Measurements from ENCODE around the gene ERC2. TPM values are rescaled to one million over a fixed set of nuclear protein-coding genes. Genes with fewer than 3 reads are reported as not detected.

ERC2 gene
- total RNA-seq, 2 experiments from 2014 or later, result not detected

GRCh38 chr3:55683666-55684270, 784.5 kb downstream of the ERC2 start:
- Mint-ChIP-seq H3K4me3 (no peak overlapping the region), H3K4me1 (no peaks in the 10 kb centered on the region), H3K27me3 (no peaks in the 10 kb centered on the region), H3K27ac (no peak overlapping the region), H3K36me3 (no peaks in the 10 kb centered on the region), H3K9me3 (no peaks in the 10 kb centered on the region)
- POLR2A ChIA-PET, result no interaction called here
- no peak for ATAC-seq (ENCODE audit: low read depth)
- no peak for DNase-seq

DNA sequence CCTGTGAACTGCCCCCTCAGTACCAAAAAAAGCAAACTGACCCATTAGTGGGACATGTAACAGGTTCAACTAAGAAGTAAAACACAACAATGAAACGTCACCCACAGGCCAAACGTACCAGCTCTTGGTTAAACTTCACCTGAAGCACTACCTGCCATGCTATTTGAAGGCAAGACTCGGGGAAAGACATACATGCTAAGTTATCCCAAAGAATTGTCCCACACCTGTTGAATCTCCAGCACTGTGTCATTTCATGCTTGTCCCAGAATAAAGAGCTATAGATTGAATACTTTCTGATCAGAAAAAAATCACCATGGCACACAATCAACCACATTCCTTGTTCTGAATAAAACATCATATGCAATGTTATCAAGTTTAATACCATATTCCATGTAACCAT, 785.8 kb downstream of the ERC2 start:
- no peaks in the 10 kb centered on the region for H3K4me1 Mint-ChIP-seq
- DNase-seq (no peak), ATAC-seq (ENCODE audit: low read depth) (no peak)
- POLR2A ChIA-PET, result no interaction called here
- no peak overlapping the region for H3K4me3 Mint-ChIP-seq
- H3K36me3 Mint-ChIP-seq, result no peaks in the 10 kb centered on the region
- no peak overlapping the region for H3K27ac Mint-ChIP-seq
- no peaks in the 10 kb centered on the region for H3K9me3 Mint-ChIP-seq
- no peaks in the 10 kb centered on the region for H3K27me3 Mint-ChIP-seq

DNA sequence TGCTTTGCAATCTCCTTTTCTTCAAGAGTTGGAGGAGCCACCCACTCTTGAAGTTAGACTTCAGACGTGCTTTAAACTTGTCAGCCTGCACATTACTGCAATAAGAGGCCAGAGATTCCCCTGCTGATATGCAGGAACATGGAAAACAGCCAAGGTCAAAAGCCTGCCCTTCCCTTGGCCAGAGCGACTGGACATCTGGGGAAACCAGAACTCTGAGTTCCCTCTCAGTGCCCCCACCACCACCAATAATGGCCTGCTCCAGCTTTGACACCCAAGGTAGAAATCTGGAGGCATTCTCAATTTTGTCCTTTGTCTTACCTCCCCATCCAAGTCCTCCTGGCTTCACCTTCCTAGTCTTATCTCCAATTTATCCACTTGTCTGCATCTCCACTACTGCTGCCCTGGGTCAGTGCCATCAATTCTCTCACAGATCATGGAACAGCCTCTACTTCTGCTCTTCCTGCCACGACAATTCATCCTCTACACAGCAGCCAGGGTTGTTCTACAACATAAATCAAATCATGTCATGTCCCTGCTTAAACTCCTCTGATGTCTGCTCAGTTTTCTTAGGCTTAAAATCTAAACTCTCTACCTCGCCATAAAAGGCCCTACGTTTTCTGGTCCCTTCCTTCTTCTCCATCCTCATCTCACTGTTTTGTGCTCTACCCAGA, 789.6 kb downstream of the ERC2 start:
- H3K27ac Mint-ChIP-seq, result no peak overlapping the region
- POLR2A ChIA-PET, result no interaction called here
- no peak for ATAC-seq (ENCODE audit: low read depth)
- DNase-seq, result no peak
- H3K36me3 Mint-ChIP-seq, result no peaks in the 10 kb centered on the region
- no peak overlapping the region for H3K4me3 Mint-ChIP-seq
- H3K27me3 Mint-ChIP-seq, result no peaks in the 10 kb centered on the region
- peaks cover 2% of the 10 kb centered on the region for H3K9me3 Mint-ChIP-seq
- H3K4me1 Mint-ChIP-seq, result peaks cover 2% of the 10 kb centered on the region

- peaks cover 2% of the 10 kb centered on the region for H3K4me1 Mint-ChIP-seq
Measured at GRCh38 chr3:55676643-55677042, 791.6 kb downstream of the ERC2 start.

DNA sequence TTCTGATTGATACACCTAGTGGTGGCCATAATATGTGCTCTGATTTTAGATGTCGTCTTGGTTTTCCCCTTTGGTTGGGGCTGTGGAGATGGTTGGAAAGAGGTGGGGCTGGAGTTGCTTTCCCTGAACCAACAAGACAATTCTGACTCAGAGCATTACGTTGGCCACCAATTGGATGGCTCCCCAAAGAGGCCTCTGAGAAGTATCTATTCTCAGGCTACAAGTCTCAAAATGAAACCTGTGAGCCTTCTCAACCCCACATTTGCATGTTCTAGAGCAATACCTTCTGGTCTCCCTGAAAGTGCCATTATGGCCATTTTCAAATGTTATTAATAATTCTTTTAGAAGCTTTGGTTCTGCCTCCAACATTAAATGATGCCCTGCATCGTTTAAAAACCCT, 792.8 kb downstream of the ERC2 start:
- no peaks in the 10 kb centered on the region for H3K36me3 Mint-ChIP-seq
- no peaks in the 10 kb centered on the region for H3K27me3 Mint-ChIP-seq
- no peak overlapping the region for H3K4me3 Mint-ChIP-seq
- DNase-seq, result no peak
- H3K4me1 Mint-ChIP-seq, result peaks cover 2% of the 10 kb centered on the region
- H3K27ac Mint-ChIP-seq, result no peak overlapping the region
- ATAC-seq (ENCODE audit: low read depth), result no peak
- POLR2A ChIA-PET, result no interaction called here
- H3K9me3 Mint-ChIP-seq, result peaks cover 2% of the 10 kb centered on the region

More at GRCh38 chr3:55676643-55677042, 791.6 kb downstream of the ERC2 start:
- H3K27me3 Mint-ChIP-seq, result no peaks in the 10 kb centered on the region
- no peak overlapping the region for H3K4me3 Mint-ChIP-seq
- peaks cover 2% of the 10 kb centered on the region for H3K9me3 Mint-ChIP-seq
- POLR2A ChIA-PET, result no interaction called here
- no peak overlapping the region for H3K27ac Mint-ChIP-seq
- no peaks in the 10 kb centered on the region for H3K36me3 Mint-ChIP-seq
- ATAC-seq (ENCODE audit: low read depth), result no peak
- DNase-seq, result no peak

- no peak for DNase-seq
- Mint-ChIP-seq H3K27ac (no peak overlapping the region), H3K4me1 (peaks cover 2% of the 10 kb centered on the region), H3K27me3 (no peaks in the 10 kb centered on the region), H3K9me3 (peaks cover 2% of the 10 kb centered on the region), H3K4me3 (no peak overlapping the region), H3K36me3 (no peaks in the 10 kb centered on the region)
- no peak for ATAC-seq (ENCODE audit: low read depth)
- POLR2A ChIA-PET, result no interaction called here
Measured at GRCh38 chr3:55673764-55674163, 794.5 kb downstream of the ERC2 start.

GRCh38 chr3:55669133-55669532, 799.1 kb downstream of the ERC2 start:
- H3K36me3 Mint-ChIP-seq, result no peaks in the 10 kb centered on the region
- no peaks in the 10 kb centered on the region for H3K27me3 Mint-ChIP-seq
- POLR2A ChIA-PET, result no interaction called here

DNA sequence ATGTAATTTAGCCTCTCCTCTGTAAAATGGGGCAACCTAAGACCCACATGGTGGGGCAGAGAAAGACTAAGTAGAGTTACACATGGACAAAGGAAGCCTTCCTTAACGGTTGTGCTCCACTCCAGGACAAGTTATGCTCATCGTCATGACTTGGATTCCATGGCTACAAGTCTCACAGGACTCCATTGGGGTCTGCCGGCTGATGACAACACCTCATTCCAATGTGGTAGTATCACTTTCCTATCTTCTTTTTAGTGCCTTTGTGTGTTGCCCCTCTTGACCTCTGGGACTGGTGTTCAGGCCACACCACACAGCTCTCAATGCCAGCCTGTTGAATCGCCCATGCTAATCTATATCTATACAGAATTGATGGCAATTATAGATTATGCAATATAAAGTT, 799.9 kb downstream of the ERC2 start:
- no peak for DNase-seq
- Mint-ChIP-seq H3K36me3 (no peaks in the 10 kb centered on the region), H3K9me3 (no peaks in the 10 kb centered on the region), H3K4me1 (peaks cover 2% of the 10 kb centered on the region), H3K27me3 (peaks cover 4% of the 10 kb centered on the region), H3K27ac (no peak overlapping the region), H3K4me3 (no peak overlapping the region)
- POLR2A ChIA-PET, result no interaction called here
- ATAC-seq (ENCODE audit: low read depth), result no peak

More at GRCh38 chr3:55669133-55669532, 799.1 kb downstream of the ERC2 start:
- no peaks in the 10 kb centered on the region for H3K9me3 Mint-ChIP-seq
- no peak overlapping the region for H3K27ac Mint-ChIP-seq
- DNase-seq (no peak), ATAC-seq (ENCODE audit: low read depth) (no peak)
- peaks cover 2% of the 10 kb centered on the region for H3K4me1 Mint-ChIP-seq
- no peak overlapping the region for H3K4me3 Mint-ChIP-seq

DNA sequence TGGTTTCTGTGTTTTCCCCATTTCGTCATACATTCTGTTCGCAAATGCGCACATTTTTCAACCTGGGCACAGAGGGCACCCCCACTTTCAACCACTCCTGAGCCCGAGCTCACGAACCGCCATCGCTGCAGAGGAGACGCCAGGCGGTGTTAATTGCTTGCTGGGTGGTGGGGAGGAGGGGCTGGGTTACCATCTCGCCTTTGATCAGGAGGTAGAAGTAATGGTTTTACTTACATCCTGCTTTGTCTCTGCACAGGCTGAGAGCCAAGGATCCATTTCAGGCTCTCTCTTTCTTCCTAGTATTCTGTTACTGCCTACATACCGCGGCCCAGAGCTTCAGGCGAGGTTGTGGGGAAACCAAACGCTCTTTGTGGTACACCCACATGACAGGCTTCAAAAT, 803.9 kb downstream of the ERC2 start:
- Mint-ChIP-seq H3K9me3 (no peaks in the 10 kb centered on the region), H3K36me3 (no peaks in the 10 kb centered on the region), H3K27me3 (peaks cover 7% of the 10 kb centered on the region), H3K4me1 (peaks cover 2% of the 10 kb centered on the region), H3K27ac (no peak overlapping the region), H3K4me3 (peak overlapping the region; percentile 41)
- POLR2A ChIA-PET, result no interaction called here
- DNase-seq, result no peak
- ATAC-seq (ENCODE audit: low read depth), result peak; percentile 54

DNA sequence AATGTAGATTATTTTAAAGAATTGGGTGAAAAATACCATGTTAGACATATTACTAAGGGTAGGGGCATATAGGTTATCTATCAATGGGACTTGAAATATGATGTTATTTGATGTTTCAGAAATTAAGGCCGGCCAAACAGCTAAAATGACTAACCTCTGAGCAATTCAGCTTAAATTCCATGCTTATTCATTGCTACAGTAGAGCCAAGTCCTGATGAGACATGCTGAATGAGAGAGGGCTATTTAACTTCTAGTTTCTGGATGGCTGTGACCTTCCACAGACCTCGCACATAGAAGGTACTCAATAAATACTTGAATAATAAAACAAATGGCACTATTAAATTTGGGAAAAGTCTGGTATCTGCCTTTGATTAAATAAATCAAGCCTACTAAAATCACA, 805.6 kb downstream of the ERC2 start:
- H3K36me3 Mint-ChIP-seq, result no peaks in the 10 kb centered on the region
- H3K27ac Mint-ChIP-seq, result no peak overlapping the region
- peaks cover 2% of the 10 kb centered on the region for H3K4me1 Mint-ChIP-seq
- no peaks in the 10 kb centered on the region for H3K9me3 Mint-ChIP-seq
- no peak for ATAC-seq (ENCODE audit: low read depth)
- H3K4me3 Mint-ChIP-seq, result no peak overlapping the region
- DNase-seq, result no peak
- POLR2A ChIA-PET, result no interaction called here
- peaks cover 7% of the 10 kb centered on the region for H3K27me3 Mint-ChIP-seq

- POLR2A ChIA-PET, result no interaction called here
- H3K27me3 Mint-ChIP-seq, result peaks cover 7% of the 10 kb centered on the region
- no peaks in the 10 kb centered on the region for H3K36me3 Mint-ChIP-seq
- H3K4me3 Mint-ChIP-seq, result no peak overlapping the region
- DNase-seq (no peak), ATAC-seq (ENCODE audit: low read depth) (no peak)
- no peaks in the 10 kb centered on the region for H3K9me3 Mint-ChIP-seq
- H3K27ac Mint-ChIP-seq, result no peak overlapping the region
- peaks cover 2% of the 10 kb centered on the region for H3K4me1 Mint-ChIP-seq
Measured at GRCh38 chr3:55661571-55661970, 806.7 kb downstream of the ERC2 start.

DNA sequence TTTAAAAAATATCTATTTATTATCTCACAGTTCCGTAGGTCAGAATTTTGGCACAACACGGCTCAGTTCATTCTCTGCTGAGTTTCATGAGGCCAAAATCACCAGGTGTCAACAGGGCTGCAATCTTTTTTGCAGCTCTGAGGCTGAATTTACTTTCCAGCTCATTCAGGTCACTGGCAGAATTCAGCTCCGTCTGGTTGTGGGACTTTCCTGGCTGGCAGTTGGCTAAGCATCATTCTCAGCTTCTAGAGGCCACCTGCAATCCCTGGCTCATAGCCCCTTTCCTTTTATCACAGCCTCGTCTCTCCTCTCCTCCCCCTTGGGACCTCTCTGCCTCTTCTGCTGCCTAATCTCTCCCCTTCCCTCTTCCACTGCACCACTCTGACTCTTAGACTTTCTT, 807.1 kb downstream of the ERC2 start:
- POLR2A ChIA-PET, result no interaction called here
- H3K4me3 Mint-ChIP-seq, result no peak overlapping the region
- H3K27me3 Mint-ChIP-seq, result peaks cover 7% of the 10 kb centered on the region
- ATAC-seq (ENCODE audit: low read depth), result no peak
- peaks cover 2% of the 10 kb centered on the region for H3K4me1 Mint-ChIP-seq
- H3K9me3 Mint-ChIP-seq, result no peaks in the 10 kb centered on the region
- DNase-seq, result no peak
- H3K27ac Mint-ChIP-seq, result no peak overlapping the region
- H3K36me3 Mint-ChIP-seq, result no peaks in the 10 kb centered on the region

DNA sequence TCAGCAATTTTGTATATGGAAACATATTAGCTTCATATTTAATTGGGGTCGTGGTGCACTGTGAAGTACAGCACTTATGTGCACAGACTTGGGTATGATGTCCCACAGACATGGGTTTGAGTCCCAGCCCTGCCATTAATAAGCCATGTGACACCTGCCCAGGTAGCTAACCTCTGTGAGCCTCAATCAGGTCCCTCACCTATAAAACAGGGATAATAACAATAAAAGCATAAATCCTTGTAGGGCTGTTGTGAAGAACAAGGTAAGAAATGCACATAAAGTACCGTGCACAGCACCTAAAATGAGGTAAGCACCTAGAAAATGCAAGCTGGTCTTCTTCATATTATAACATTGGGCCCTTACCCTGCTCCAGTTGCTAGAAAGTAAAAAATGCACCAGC, 807.6 kb downstream of the ERC2 start:
- H3K4me3 Mint-ChIP-seq, result no peak overlapping the region
- H3K36me3 Mint-ChIP-seq, result no peaks in the 10 kb centered on the region
- no peak overlapping the region for H3K27ac Mint-ChIP-seq
- ATAC-seq (ENCODE audit: low read depth) (no peak), DNase-seq (no peak)
- POLR2A ChIA-PET, result no interaction called here
- H3K4me1 Mint-ChIP-seq, result peaks cover 2% of the 10 kb centered on the region
- H3K27me3 Mint-ChIP-seq, result peaks cover 7% of the 10 kb centered on the region
- H3K9me3 Mint-ChIP-seq, result no peaks in the 10 kb centered on the region

- Mint-ChIP-seq H3K9me3 (no peaks in the 10 kb centered on the region), H3K4me1 (peaks cover 2% of the 10 kb centered on the region), H3K27me3 (peaks cover 7% of the 10 kb centered on the region), H3K4me3 (no peak overlapping the region), H3K36me3 (no peaks in the 10 kb centered on the region), H3K27ac (no peak overlapping the region)
- POLR2A ChIA-PET, result no interaction called here
- DNase-seq, result no peak
- ATAC-seq (ENCODE audit: low read depth), result no peak
Measured at GRCh38 chr3:55659701-55660100, 808.6 kb downstream of the ERC2 start.

Data from activated naive CD8-positive, alpha-beta T cell treated with anti-CD3 and anti-CD28 coated beads, Interleukin-2, amount 10 ng/mL, durations not matched to agents 7 days and 5 days (primary cell).